HL-60 (cell line): ENCODE results near the gene RXFP4.

Experiments used
- DNase-seq, 2 experiments: peaks; one replicate each; pipeline ENCODE4 v3.0.0-alpha.2; 2010 to 2020; ENCODE audit warnings: low read depth in 1 of 2, low spot score in 1 of 2
- H3K27ac ChIP-seq: fragments of 250-450 bp; sonication (Bioruptor Pico); replicated peaks from 2 replicates; pipeline ENCODE4 v1.5.1; 2020; ENCODE audit warnings: mild to moderate bottlenecking, moderate library complexity
- H3K27me3 ChIP-seq: fragments of 250-450 bp; sonication (Bioruptor Pico); 2 replicates; pipeline ENCODE4 v1.5.1; 2021; ENCODE audit warnings: mild to moderate bottlenecking, moderate library complexity; ENCODE audit not compliant: insufficient read depth, poor library complexity, severe bottlenecking
- H3K4me3 ChIP-seq: replicated peaks from 2 replicates; pipeline ENCODE4 v1.5.1; 2011; ENCODE audit warnings: mild to moderate bottlenecking, control low read depth, low read length; ENCODE audit not compliant: insufficient read depth
- CTCF ChIP-seq: IDR thresholded peaks from one replicate; pipeline ENCODE4 v1.5.1; 2011; ENCODE audit warnings: low read length, control low read depth, inconsistent platforms; ENCODE audit not compliant: insufficient read depth
- GABPA ChIP-seq: IDR thresholded peaks from 2 replicates; pipeline ENCODE4 v1.6.1; 2012; ENCODE audit warnings: low read depth
- POLR2AphosphoS5 ChIP-seq: IDR thresholded peaks from 2 replicates; pipeline ENCODE4 v1.6.1; 2012; ENCODE audit warnings: low read depth
- REST ChIP-seq: IDR thresholded peaks from 2 replicates; pipeline ENCODE4 v1.6.1; 2012; ENCODE audit warnings: low read depth; ENCODE audit not compliant: insufficient replicate concordance
- SPI1 ChIP-seq: IDR thresholded peaks from 2 replicates; pipeline ENCODE4 v1.6.1; 2012; ENCODE audit warnings: low read depth, mild to moderate bottlenecking, borderline replicate concordance

Gene RXFP4

GRCh38 chr1:155942578-155943141 is 1.2 kb downstream of the RXFP4 start:
- 0 out of 2 replicates have a peak overlapping the region, but pooled peaks have one; percentile 2 for H3K27ac ChIP-seq
- DNase-seq = no peak

DNA sequence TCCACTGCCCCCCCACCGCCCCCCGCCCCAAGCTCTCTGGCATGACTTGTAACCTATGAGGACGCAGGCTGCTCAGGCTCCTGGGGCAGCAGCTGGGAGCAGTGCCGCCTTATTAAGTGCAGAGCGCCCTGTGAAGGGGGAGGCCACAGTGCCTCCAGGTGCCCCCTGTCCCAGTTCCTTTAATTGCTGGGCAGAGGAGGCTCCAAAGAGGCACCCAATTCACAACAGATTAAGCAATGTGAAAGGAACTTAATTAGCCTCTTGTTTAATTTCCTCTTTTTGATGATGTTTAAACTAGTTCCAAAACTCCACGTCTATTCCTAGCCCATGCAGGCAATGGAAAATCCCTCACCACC is 3.0 kb downstream of the RXFP4 start:
- H3K4me3 ChIP-seq = no peak overlapping the region
- TF ChIP-seq SPI1 (peak; percentile 67; the same call in 1 of the 2 replicates), REST (no peak)
- peak overlapping the region; percentile 34 for H3K27ac ChIP-seq
- DNase-seq = peak in 1 of 2 experiments; percentile 46
- H3K27me3 ChIP-seq = no peaks in the 10 kb centered on the region

More at GRCh38 chr1:155942578-155943141, 1.2 kb downstream of the RXFP4 start:
- H3K4me3 ChIP-seq = no peak overlapping the region
- H3K27me3 ChIP-seq = no peaks in the 10 kb centered on the region
- no peak for TF ChIP-seq CTCF
- no peak for TF ChIP-seq REST
- TF ChIP-seq GABPA = no peak
- TF ChIP-seq POLR2AphosphoS5 = no peak
- no peak for TF ChIP-seq SPI1

DNA sequence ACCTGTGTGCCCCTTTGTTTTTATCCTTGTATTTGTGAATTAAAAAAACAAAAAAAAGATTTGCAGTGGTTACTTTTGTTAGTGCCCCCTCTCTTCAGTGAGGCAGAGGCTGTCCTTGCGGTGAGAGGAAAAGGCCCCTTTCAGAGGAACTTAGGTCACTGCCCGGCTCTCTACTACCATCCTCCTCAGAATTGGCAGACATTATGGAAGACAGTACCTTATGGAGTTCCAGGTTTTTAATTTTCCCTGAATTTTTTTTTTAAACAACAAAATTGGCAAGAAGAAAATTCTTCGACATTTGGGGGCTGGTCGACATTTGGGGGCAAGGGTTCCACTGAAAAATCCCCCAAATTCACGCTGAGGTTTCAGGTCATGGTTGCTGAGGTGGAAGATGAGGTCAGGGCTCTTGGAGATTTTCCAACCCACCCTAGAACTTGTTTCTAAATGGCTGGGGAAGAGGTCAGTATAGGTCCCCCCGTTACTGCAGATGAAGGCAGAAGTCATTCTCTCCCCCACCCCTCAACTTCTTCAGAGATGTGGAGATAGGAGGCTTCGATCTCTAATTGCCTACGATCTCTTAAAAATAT is 5.3 kb downstream of the RXFP4 start:
- DNase-seq = no peak
- no peak for TF ChIP-seq POLR2AphosphoS5
- TF ChIP-seq CTCF = no peak
- no peak for TF ChIP-seq SPI1
- no peak for TF ChIP-seq GABPA
- TF ChIP-seq REST = no peak
- Histone ChIP-seq H3K27me3 (no peaks in the 10 kb centered on the region), H3K4me3 (no peak overlapping the region), H3K27ac (no peak overlapping the region; the same call in 1 of the 2 replicates)
